ENCODE results near the gene CABP1.
A peak's percentile ranks its signal among the peaks of the same experiment; 100 is the strongest.

DNA sequence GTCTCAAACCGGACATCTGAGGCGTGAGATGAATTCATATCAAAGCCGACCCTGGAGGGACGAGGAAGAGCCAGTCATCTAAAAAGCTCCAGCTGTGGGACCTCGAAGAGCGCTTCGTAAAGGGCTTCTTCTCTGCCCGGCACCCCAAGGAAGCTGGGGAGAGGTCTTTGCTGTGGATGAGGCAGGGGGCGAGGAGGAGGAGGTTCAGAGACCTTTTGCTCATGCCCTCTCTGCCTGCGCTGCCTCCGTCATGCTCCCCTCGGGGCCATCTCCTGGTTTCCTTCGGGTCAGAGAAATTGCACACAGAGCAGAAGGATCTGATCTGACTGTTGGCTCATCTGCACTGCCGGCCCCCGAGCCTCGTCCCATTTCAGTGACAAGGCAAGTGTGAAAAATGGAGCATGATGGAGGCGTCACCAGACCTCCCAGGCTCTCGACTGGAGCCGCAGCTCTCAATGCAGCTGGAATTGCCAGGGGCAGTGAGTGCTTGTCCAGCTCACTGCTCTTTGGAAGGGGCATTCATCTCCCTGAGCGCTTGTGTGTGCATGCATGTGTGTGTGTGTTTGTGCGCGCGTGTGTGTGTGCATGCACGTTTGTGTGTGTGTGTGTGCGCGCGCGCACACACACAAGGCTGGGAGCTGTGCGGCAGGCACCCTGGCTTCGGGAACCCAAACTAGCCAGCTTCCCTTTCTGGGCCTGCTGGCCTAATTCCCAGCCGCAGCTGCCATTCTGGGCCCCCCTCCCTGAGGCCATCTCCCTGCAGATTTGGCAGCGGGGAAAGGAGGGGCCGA lies 9.2 kb downstream of the CABP1 start:
- no peak for TF ChIP-seq CTCF (IDR thresholded peaks at IDR 0.05 in 2 of 3, conservative IDR thresholded peaks at IDR 0.05 in 1 of 3; ENCODE audit: control insufficient read depth in 2 of 3, extremely low read depth in 1 of 3, insufficient read depth in 1 of 3, low read depth in 3 of 3, low read length in 3 of 3)
- TF ChIP-seq, protein P1, sequence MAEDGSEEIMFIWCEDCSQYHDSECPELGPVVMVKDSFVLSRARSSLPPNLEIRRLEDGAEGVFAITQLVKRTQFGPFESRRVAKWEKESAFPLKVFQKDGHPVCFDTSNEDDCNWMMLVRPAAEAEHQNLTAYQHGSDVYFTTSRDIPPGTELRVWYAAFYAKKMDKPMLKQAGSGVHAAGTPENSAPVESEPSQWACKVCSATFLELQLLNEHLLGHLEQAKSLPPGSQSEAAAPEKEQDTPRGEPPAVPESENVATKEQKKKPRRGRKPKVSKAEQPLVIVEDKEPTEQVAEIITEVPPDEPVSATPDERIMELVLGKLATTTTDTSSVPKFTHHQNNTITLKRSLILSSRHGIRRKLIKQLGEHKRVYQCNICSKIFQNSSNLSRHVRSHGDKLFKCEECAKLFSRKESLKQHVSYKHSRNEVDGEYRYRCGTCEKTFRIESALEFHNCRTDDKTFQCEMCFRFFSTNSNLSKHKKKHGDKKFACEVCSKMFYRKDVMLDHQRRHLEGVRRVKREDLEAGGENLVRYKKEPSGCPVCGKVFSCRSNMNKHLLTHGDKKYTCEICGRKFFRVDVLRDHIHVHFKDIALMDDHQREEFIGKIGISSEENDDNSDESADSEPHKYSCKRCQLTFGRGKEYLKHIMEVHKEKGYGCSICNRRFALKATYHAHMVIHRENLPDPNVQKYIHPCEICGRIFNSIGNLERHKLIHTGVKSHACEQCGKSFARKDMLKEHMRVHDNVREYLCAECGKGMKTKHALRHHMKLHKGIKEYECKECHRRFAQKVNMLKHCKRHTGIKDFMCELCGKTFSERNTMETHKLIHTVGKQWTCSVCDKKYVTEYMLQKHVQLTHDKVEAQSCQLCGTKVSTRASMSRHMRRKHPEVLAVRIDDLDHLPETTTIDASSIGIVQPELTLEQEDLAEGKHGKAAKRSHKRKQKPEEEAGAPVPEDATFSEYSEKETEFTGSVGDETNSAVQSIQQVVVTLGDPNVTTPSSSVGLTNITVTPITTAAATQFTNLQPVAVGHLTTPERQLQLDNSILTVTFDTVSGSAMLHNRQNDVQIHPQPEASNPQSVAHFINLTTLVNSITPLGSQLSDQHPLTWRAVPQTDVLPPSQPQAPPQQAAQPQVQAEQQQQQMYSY (CRISPR knock-in tag; IDR thresholded peaks at IDR 0.05), result no peak
- TF ChIP-seq TAF1 (IDR thresholded peaks at IDR 0.05; ENCODE audit: borderline replicate concordance, low read depth, low read length), result no peak
- no peak for TF ChIP-seq YY1 (IDR thresholded peaks at IDR 0.05; ENCODE audit: low read depth, low read length)
- no peak for TF ChIP-seq RFX5 (IDR thresholded peaks at IDR 0.05; ENCODE audit: low read depth, low read length)
- TF ChIP-seq, protein P2, sequence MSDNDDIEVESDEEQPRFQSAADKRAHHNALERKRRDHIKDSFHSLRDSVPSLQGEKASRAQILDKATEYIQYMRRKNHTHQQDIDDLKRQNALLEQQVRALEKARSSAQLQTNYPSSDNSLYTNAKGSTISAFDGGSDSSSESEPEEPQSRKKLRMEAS (IDR thresholded peaks at IDR 0.05; ENCODE audit: low read depth, low read length), result no peak
- TF ChIP-seq BHLHE40 (IDR thresholded peaks at IDR 0.05; ENCODE audit: borderline replicate concordance in 1 of 2, low read depth in 2 of 2, low read length in 1 of 2), result peak in 1 of 2 experiments; percentile 43; a peak in 2 of 4 replicates
- TF ChIP-seq EZH2 (IDR thresholded peaks at IDR 0.05; ENCODE audit: borderline replicate concordance, control insufficient read depth, low read depth, low read length), result no peak
- TF ChIP-seq, protein P3, sequence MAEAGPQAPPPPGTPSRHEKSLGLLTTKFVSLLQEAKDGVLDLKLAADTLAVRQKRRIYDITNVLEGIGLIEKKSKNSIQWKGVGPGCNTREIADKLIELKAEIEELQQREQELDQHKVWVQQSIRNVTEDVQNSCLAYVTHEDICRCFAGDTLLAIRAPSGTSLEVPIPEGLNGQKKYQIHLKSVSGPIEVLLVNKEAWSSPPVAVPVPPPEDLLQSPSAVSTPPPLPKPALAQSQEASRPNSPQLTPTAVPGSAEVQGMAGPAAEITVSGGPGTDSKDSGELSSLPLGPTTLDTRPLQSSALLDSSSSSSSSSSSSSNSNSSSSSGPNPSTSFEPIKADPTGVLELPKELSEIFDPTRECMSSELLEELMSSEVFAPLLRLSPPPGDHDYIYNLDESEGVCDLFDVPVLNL (IDR thresholded peaks at IDR 0.05; ENCODE audit: low read depth, low read length), result no peak
- no peak for TF ChIP-seq FOXM1 (IDR thresholded peaks at IDR 0.05; ENCODE audit: low read depth, low read length)
- TF ChIP-seq SMC3 (IDR thresholded peaks at IDR 0.05; ENCODE audit: borderline replicate concordance, low read length), result no peak
- TF ChIP-seq RAD21 (IDR thresholded peaks at IDR 0.05; ENCODE audit: insufficient read depth, low read depth, low read length), result no peak
- TF ChIP-seq POLR2AphosphoS2 (IDR thresholded peaks at IDR 0.05; ENCODE audit: low read depth, low read length), result no peak
